HCT116 (cell line): ENCODE measurements around the gene PYGB. TPM values are rescaled to one million over a fixed set of nuclear protein-coding genes. Genes with fewer than 3 reads are reported as not detected.

Source experiments
- ATAC-seq: fragments of 200-7000 bp; cut with Tn5 transposase; 2 replicates; pipeline ENCODE4 v1.9.1; 2020; ENCODE audit warnings: mild to moderate bottlenecking, moderate library complexity
- BruUV-seq: library from RNA; stranded (reverse); fragments of 400-500 nt; replicated peaks from 2 replicates; lab custom pipeline; 2021; lab: Mats Ljungman, UMichigan
- CTCF ChIA-PET: fragments of 300-600 bp; sonication (Branson Sonifier 250); formaldehyde crosslinking; loops from one replicate; lab custom pipeline; 2021; ENCODE audit warnings: antibody characterized with exemption; lab: Charles Lee
- POLR2A ChIA-PET: fragments of 300-600, 350-600 bp; sonication (Branson Sonifier 250); formaldehyde crosslinking; loops from one replicate; lab custom pipeline; 2021; ENCODE audit warnings: antibody characterized with exemption; lab: Charles Lee
- RAD21 ChIA-PET, 2 experiments: fragments of 300-600 bp; sonication (Branson Sonifier 250); formaldehyde crosslinking; loops; one replicate each; lab custom pipeline; 2023; ENCODE audit warnings: low total read pairs in 2 of 2; ENCODE audit not compliant: uncharacterized antibody in 2 of 2, unreplicated experiment in 2 of 2, low non-redundant PET in 1 of 2; lab: Charles Lee
- DNase-seq: peaks from one replicate; pipeline ENCODE4 v3.0.0-alpha.2; 2010; ENCODE audit warnings: low read depth, low spot score
- H2AFZ ChIP-seq: fragments of 200-600 bp; shearing (Covaris generic), sonication (generic); 2 replicates; pipeline ENCODE4 v1.6.1; 2017; ENCODE audit warnings: low read depth, mixed run types, mixed read lengths, antibody characterized with exemption, low read length; ENCODE audit not compliant: poor library complexity, severe bottlenecking
- H3K27ac ChIP-seq: 2 replicates; pipeline ENCODE4 v1.5.1; 2012; ENCODE audit warnings: low read depth, low read length
- H3K27me3 ChIP-seq: fragments of 200-600 bp; sonication (generic); 2 replicates; pipeline ENCODE4 v1.6.1; 2016; ENCODE audit warnings: mixed run types, low read length, mixed read lengths; ENCODE audit not compliant: insufficient read depth
- H3K36me3 ChIP-seq, 2 experiments: fragments of 200-500 bp in 1 of 2; fragments of 200-600 bp in 1 of 2; sonication (Bioruptor generic) in 1 of 2; sonication (generic) in 1 of 2; 2 replicates each; pipeline versions ENCODE4 v1.5.1 to v1.6.1; 2014 to 2016; ENCODE audit warnings: low read length in 2 of 2, inconsistent platforms in 1 of 2, mixed read lengths in 1 of 2, mixed run types in 1 of 2; ENCODE audit not compliant: insufficient read depth in 2 of 2, control insufficient read depth in 1 of 2
- H3K4me1 ChIP-seq, 2 experiments: fragments of 200-600 bp in 1 of 2; sonication (generic) in 1 of 2; 2 replicates each; pipeline versions ENCODE4 v1.5.1 to v1.6.1; 2012 to 2017; ENCODE audit warnings: low read length in 2 of 2, inconsistent platforms in 1 of 2, mild to moderate bottlenecking in 1 of 2, mixed read lengths in 1 of 2, mixed run types in 1 of 2, moderate library complexity in 1 of 2; ENCODE audit not compliant: insufficient read depth in 2 of 2, control insufficient read depth in 1 of 2
- H3K4me2 ChIP-seq: fragments of 200-600 bp; sonication (generic); 2 replicates; pipeline ENCODE4 v1.6.1; 2017; ENCODE audit warnings: mixed run types, low read length, mixed read lengths
- H3K4me3 ChIP-seq, 2 experiments: fragments of 200-600 bp in 1 of 2; sonication (generic) in 1 of 2; replicated peaks in 1 of 2; 2 replicates each; pipeline ENCODE4 v1.5.1; 2011 to 2016; ENCODE audit warnings: low read length in 2 of 2, control low read depth in 1 of 2, low read depth in 1 of 2, mild to moderate bottlenecking in 1 of 2, mixed read lengths in 1 of 2, mixed run types in 1 of 2
- H3K79me2 ChIP-seq: fragments of 200-600 bp; sonication (generic); 2 replicates; pipeline ENCODE4 v1.6.1; 2017; ENCODE audit warnings: mild to moderate bottlenecking, mixed run types, low read length, moderate library complexity, mixed read lengths; ENCODE audit not compliant: insufficient read depth
- H3K9ac ChIP-seq: fragments of 200-600 bp; sonication (generic); 2 replicates; pipeline ENCODE4 v1.6.1; 2016; ENCODE audit warnings: low read length, mixed read lengths
- H3K9me2 ChIP-seq: fragments of 200-600 bp; sonication (generic), shearing (Covaris generic); 2 replicates; pipeline ENCODE4 v1.6.1; 2017; ENCODE audit warnings: mixed run types, mild to moderate bottlenecking, moderate library complexity; ENCODE audit not compliant: insufficient read depth
- H3K9me3 ChIP-seq, 2 experiments: fragments of 200-500 bp in 1 of 2; fragments of 200-600 bp in 1 of 2; sonication (Bioruptor generic) in 1 of 2; sonication (generic) in 1 of 2; 2 replicates each; pipeline ENCODE4 v1.6.1; 2014 to 2017; ENCODE audit warnings: low read length in 2 of 2, mixed read lengths in 2 of 2, inconsistent platforms in 1 of 2, low read depth in 1 of 2, mild to moderate bottlenecking in 1 of 2, mixed run types in 1 of 2, moderate library complexity in 1 of 2; ENCODE audit not compliant: control insufficient read depth in 1 of 2, insufficient read depth in 1 of 2
- H4K20me1 ChIP-seq: fragments of 200-600 bp; sonication (generic), shearing (Covaris generic); 2 replicates; pipeline ENCODE4 v1.6.1; 2017; ENCODE audit warnings: mixed run types, mild to moderate bottlenecking, moderate library complexity; ENCODE audit not compliant: insufficient read depth
- ATF3 ChIP-seq: IDR thresholded peaks from 2 replicates; pipeline ENCODE4 v1.6.1; 2012
- CEBPB ChIP-seq: IDR thresholded peaks from 2 replicates; pipeline ENCODE4 v1.6.1; 2012; ENCODE audit warnings: low read depth
- ELF1 ChIP-seq: IDR thresholded peaks from 2 replicates; pipeline ENCODE4 v1.6.1; 2012; ENCODE audit warnings: low read depth, borderline replicate concordance
- FOSL1 ChIP-seq: IDR thresholded peaks from 2 replicates; pipeline ENCODE4 v1.6.1; 2012; ENCODE audit warnings: low read depth
- JUND ChIP-seq: IDR thresholded peaks from 2 replicates; pipeline ENCODE4 v1.6.1; 2012
- MAX ChIP-seq: IDR thresholded peaks from 2 replicates; pipeline ENCODE4 v1.6.1; 2012
- POLR2AphosphoS5 ChIP-seq: IDR thresholded peaks from 2 replicates; pipeline ENCODE4 v1.6.1; 2011; ENCODE audit warnings: mild to moderate bottlenecking, low read depth, low read length, moderate library complexity
- SIN3A ChIP-seq: IDR thresholded peaks from 2 replicates; pipeline ENCODE4 v1.6.1; 2012; ENCODE audit warnings: low read depth
- SP1 ChIP-seq: IDR thresholded peaks from 2 replicates; pipeline ENCODE4 v1.6.1; 2012; ENCODE audit warnings: low read depth
- YY1 ChIP-seq: IDR thresholded peaks from 2 replicates; pipeline ENCODE4 v1.6.1; 2011; ENCODE audit warnings: low read length, low read depth, moderate library complexity, mild to moderate bottlenecking; ENCODE audit not compliant: insufficient replicate concordance; ENCODE audit errors: extremely low read depth
- ZBTB33 ChIP-seq: IDR thresholded peaks from 2 replicates; pipeline ENCODE4 v1.6.1; 2011; ENCODE audit warnings: mild to moderate bottlenecking, low read length, moderate library complexity; ENCODE audit not compliant: insufficient replicate concordance; ENCODE audit errors: extremely low read depth
- ZFX ChIP-seq: fragments of 450-650 bp; IDR thresholded peaks from 2 replicates; pipeline ENCODE4 v1.6.1; 2017
- intact Hi-C: fragments of 100-400 bp; cut with micrococcal nuclease; formaldehyde crosslinking; loops from 2 replicates; pipeline ENCODE4 v1.10.0; 2022
- total RNA-seq: library from RNA; stranded (reverse); gene quantifications from one replicate; pipeline ENCODE4 v1.2.1, GENCODE V29; 2021; ENCODE audit not compliant: unreplicated experiment

Gene PYGB
- total RNA-seq, 1 experiment from 2014 or later, result 87.8 TPM

- Histone ChIP-seq H3K4me3 (no peak overlapping the region), H3K9ac (no peak overlapping the region), H4K20me1 (no peaks in the 10 kb centered on the region), H3K4me1 (peaks cover 9 to 25% of the 10 kb centered on the region in 2 experiments; a peak in 3 of 4 replicates), H3K9me3 (no peaks in the 10 kb centered on the region), H3K27me3 (no peaks in the 10 kb centered on the region), H3K36me3 (no peaks in the 10 kb centered on the region), H3K4me2 (no peak overlapping the region), H3K9me2 (no peaks in the 10 kb centered on the region), H2AFZ (no peak overlapping the region), H3K27ac (no peak overlapping the region), H3K79me2 (peaks cover 76% of the 10 kb centered on the region)
- ATAC-seq (no peak), DNase-seq (no peak)
- POLR2A ChIA-PET, result no interaction called here
- intact Hi-C loops, result loop anchor here (5.0 to 10.0 kb wide), 2 partner anchors 207 to 1564 kb away; partner anchors contain the start of genes APMAP and CST3
- BruUV-seq, result no TSS peak
- no peak for TF ChIP-seq ZBTB33
- no peak for TF ChIP-seq FOSL1
- RAD21 ChIA-PET, result no interaction called here
- CTCF ChIA-PET, result no interaction called here
Observed at GRCh38 chr20:25198663-25199383, 49.1 kb upstream of the PYGB start.

- RAD21 ChIA-PET, result no interaction called here
- POLR2A ChIA-PET, result no interaction called here
- Histone ChIP-seq H3K9ac (no peak overlapping the region), H3K4me1 (peaks cover 9 to 24% of the 10 kb centered on the region in 2 experiments; a peak in 3 of 4 replicates), H3K9me3 (no peaks in the 10 kb centered on the region), H3K4me3 (no peak overlapping the region), H3K36me3 (no peaks in the 10 kb centered on the region), H3K27me3 (no peaks in the 10 kb centered on the region), H2AFZ (no peak overlapping the region), H3K79me2 (peaks cover 82% of the 10 kb centered on the region), H4K20me1 (no peaks in the 10 kb centered on the region), H3K4me2 (no peak overlapping the region), H3K9me2 (no peaks in the 10 kb centered on the region), H3K27ac (no peak overlapping the region)
- DNase-seq (no peak), ATAC-seq (no peak)
- intact Hi-C loops, result loop anchor here (5.0 to 10.0 kb wide), 2 partner anchors 207 to 1565 kb away; partner anchors contain the start of genes APMAP and CST3
- TF ChIP-seq YY1 (no peak), CEBPB (no peak), JUND (no peak), SP1 (no peak), SIN3A (no peak), ATF3 (no peak), ELF1 (no peak), MAX (no peak), ZFX (no peak), POLR2AphosphoS5 (no peak)
- BruUV-seq, result no TSS peak
- CTCF ChIA-PET, result no interaction called here
Observed at GRCh38 chr20:25199473-25200260, 48.2 kb upstream of the PYGB start.
